Stimulated activated CD4-positive, alpha-beta T cell treated with anti-CD3 and anti-CD28 coated beads, Interleukin-1b, Interleukin-23, amount 100 ng/mL, for 4 hours (primary cell): Measurements from ENCODE around the gene NEDD8.
A peak's percentile ranks its signal among the peaks of the same experiment; 100 is the strongest.

Experiments used
- DNase-seq, 2 donors: peaks; one replicate each; pipeline ENCODE4 v3.0.0-alpha.2; 2020; ENCODE audit warnings: low read depth in 2 of 2

Gene NEDD8

GRCh38 chr14:24232121-24232644 lies at the start of gene NEDD8:
Gene NEDD8, minus strand, starts transcription at chr14:24232367. Its CDS starts 100 bp downstream, at chr14:24232267.
- DNase-seq: peak; percentile 79 to 81

GRCh38 chr14:24281636-24282035 lies 49.5 kb upstream of the NEDD8 start:
- no peak for DNase-seq

- no peak for DNase-seq
Measured at GRCh38 chr14:24280797-24281460, 48.8 kb upstream of the NEDD8 start.

- DNase-seq: peak in 1 of 2 donors; percentile 43
Measured at GRCh38 chr14:24279301-24280186, 47.4 kb upstream of the NEDD8 start.

GRCh38 chr14:24278424-24278823 lies 46.3 kb upstream of the NEDD8 start:
- no peak for DNase-seq

- no peak for DNase-seq
Measured at GRCh38 chr14:24277606-24278321, 45.6 kb upstream of the NEDD8 start.

DNA sequence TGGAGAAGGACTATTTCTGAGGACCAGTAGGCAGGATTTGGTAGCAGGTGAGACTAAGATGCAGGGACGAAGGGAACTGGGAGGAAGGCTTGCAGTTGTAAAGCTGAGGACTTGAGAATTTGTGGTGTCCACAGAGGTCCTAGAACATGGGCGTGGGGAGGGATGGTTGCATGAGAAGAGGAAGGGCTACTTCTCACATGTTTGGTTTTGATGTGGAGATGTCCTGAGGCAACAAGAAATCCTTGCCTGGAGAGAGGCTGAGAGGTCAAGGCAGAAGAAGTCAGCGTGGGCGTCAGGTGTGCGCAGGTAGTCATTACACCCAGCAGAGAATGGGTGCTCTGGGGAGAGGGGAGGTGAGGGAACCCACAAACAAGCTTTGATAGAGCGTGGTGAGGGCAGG lies 44.9 kb upstream of the NEDD8 start:
- DNase-seq: no peak

DNA sequence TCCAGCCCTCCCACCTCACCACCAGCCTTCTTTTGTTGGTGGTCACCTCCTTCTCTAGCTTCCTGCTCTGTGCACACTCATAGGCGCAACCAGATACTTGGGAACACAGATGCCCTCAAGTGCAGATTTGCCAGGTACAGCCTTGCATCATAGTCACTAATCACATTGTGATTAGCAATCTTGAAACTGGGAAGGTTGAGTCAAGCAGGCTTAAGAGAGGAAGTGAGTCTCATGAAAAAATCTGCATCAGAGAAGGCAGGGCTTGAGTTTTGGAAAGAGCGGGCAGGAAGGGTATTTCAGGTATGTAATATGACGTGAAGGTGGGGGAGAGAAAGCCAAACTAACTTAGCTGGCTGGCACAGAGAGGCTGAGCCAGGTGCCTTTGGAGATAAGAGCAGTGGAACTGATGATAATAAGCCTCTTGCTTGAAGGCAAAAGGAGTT lies 42.0 kb upstream of the NEDD8 start:
- DNase-seq: peak; percentile 27 to 48

DNA sequence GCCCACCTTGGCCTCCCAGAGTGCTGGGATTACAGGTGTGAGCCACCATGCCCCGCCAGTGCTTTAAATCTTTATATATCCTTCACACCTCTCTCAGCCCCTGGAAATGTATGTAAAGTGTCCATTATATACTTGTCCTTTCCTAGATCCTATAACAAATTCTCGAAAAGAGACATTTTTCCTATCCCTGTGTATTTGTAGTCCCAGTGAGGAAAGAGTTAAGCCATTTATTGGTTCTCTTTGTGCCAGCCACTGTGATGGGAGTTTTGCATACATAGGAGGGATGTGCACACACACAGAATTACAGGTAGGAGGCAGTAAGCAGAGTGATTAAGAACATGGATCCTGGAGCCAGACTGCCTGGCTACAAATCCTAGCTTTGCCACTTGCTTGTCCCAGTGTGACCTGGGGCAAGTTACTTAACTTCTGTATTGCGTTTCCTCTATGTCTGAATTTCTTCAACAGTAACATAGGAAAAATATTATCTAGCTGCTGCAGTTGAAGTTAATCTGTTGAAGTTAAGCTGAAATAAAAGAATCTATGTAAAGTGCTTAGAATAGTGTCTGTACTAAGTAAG lies 41.3 kb upstream of the NEDD8 start:
- no peak for DNase-seq

DNA sequence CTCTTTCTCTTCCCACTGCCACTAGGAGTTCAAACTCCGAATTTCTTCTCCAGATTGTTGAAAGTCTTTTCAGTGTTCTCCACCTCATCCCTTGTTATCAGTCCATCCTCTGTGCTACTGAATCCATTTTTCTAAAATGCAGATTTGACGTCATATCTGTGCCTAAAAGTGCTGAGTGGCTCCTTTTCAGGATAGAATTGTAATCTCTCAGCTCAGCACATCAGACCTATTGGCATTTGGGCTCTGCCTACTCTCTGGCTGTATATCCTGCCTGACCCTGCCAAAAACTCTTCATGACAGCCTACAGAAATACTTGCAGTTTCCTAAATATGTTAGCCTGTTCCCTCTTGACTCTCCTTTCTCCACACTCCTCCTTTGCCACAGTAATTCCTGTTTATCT lies 40.3 kb upstream of the NEDD8 start:
- no peak for DNase-seq

DNA sequence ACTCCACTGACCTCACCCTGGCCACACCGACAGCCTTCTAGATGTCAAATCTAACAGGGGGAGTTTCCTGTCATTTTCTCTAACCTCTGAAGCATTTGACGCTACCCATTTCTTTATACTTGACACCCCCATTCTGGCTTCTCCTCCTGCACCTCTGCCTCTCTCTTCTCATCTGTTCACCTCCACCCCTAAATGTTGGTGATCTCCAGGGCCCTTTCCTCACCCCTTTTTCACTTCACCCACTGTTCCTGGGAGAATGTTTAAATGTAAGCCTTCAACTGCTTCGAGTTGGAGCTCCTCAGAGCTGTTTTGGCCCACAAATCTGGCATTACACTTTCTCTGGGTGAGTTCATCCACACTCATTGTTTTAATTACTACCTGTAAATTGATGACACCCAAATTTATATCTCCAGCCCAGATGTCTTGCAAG lies 39.7 kb upstream of the NEDD8 start:
- DNase-seq: no peak

GRCh38 chr14:24271134-24271833 lies 39.1 kb upstream of the NEDD8 start, which contains the start of gene RABGGTA:
Gene RABGGTA, minus strand, starts transcription at chr14:24271597. Its CDS starts 482 bp downstream, at chr14:24271115.
- peak; percentile 80 to 86 for DNase-seq

GRCh38 chr14:24270537-24271133 lies 38.5 kb upstream of the NEDD8 start:
- no peak for DNase-seq

- no peak for DNase-seq
Measured at GRCh38 chr14:24269910-24270536, 37.9 kb upstream of the NEDD8 start.

- DNase-seq: no peak
Measured at GRCh38 chr14:24269368-24269767, 37.2 kb upstream of the NEDD8 start.

GRCh38 chr14:24268225-24268624 lies 36.1 kb upstream of the NEDD8 start:
- no peak for DNase-seq

- DNase-seq: no peak
Measured at GRCh38 chr14:24267516-24267915, 35.3 kb upstream of the NEDD8 start.

- DNase-seq: no peak
Measured at GRCh38 chr14:24266344-24267244, 34.4 kb upstream of the NEDD8 start.

DNA sequence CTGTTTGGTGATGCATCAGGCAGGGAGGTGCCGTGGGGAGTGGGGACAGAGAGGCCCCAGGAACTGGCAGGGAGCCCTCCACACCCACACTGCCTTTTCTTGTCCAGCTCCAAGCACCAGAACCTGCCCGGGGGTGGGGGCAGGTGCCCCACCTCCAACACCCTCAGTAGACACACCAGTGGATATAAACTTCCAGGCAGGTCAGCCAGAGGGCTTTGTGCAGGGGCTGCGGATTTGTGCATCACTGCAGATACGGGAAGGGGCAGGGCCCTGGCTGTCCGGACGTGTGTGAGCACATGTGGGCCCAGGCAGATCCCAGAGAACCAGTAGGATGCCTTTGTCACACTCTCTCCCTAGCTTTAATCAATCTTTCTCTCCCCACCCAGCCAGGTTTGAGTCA lies 32.1 kb upstream of the NEDD8 start:
- no peak for DNase-seq
